Motor neuron (in vitro differentiated cells): ENCODE measurements around the gene PCDH9. TPM values are rescaled to one million over a fixed set of nuclear protein-coding genes. Genes with fewer than 3 reads are reported as not detected.

ENCODE experiments used
- ATAC-seq, 8 experiments: fragments of 200-7000 bp; cut with Tn5 transposase; replicated peaks in 6 of 8; 2 replicates each; pipeline ENCODE4 v1.8.0; 2021; ENCODE audit warnings: mild to moderate bottlenecking in 8 of 8, moderate library complexity in 8 of 8
- H3K27ac ChIP-seq, 2 donors: fragments of 250-450 bp; sonication (Bioruptor Pico); 2 replicates each; pipeline ENCODE4 v1.9.0; 2021; ENCODE audit warnings: antibody characterized with exemption in 2 of 2, mild to moderate bottlenecking in 2 of 2, moderate library complexity in 1 of 2
- H3K4me1 ChIP-seq, 2 donors: fragments of 250-450 bp; sonication (Bioruptor Pico); replicated peaks in 1 of 2; 2 replicates each; pipeline ENCODE4 v1.6.1; 2021; ENCODE audit warnings: antibody characterized with exemption in 2 of 2, mild to moderate bottlenecking in 2 of 2, moderate library complexity in 1 of 2
- H3K4me3 ChIP-seq, 5 donors: fragments of 250-450 bp; sonication (Bioruptor Pico); 2 replicates each; pipeline ENCODE4 v1.9.0; 2021; ENCODE audit warnings: antibody characterized with exemption in 5 of 5, mild to moderate bottlenecking in 5 of 5, moderate library complexity in 4 of 5
- WGBS, 10 experiments: fragments of 450-650 bp; shearing (Covaris generic); methylation state at CpG; one replicate each; pipeline ENCODE4 v1.0.0; 2022; 5-methylcytosine and 5-hydroxymethylcytosine counted together
- in situ Hi-C, 9 experiments: fragments of 400-800 bp; cut with MboI; loops; one replicate each; pipeline ENCODE4 v1.15.0; 2021; ENCODE audit warnings: low sequenced_read_pairs in 9 of 9, low pct_unique_long_range_greater_than_20kb in 2 of 9; ENCODE audit not compliant: unreplicated experiment in 9 of 9
- total RNA-seq, 8 experiments: library from RNA; unstranded; fragments of 300-600 nt; gene quantifications; 2 replicates each; pipeline versions ENCODE4 v1.2.3 to v1.2.4, GENCODE V29; 2022

PCDH9 gene
- total RNA-seq, 8 experiments from 2014 or later = 0.51 to 201 (median 64.7) TPM

DNA sequence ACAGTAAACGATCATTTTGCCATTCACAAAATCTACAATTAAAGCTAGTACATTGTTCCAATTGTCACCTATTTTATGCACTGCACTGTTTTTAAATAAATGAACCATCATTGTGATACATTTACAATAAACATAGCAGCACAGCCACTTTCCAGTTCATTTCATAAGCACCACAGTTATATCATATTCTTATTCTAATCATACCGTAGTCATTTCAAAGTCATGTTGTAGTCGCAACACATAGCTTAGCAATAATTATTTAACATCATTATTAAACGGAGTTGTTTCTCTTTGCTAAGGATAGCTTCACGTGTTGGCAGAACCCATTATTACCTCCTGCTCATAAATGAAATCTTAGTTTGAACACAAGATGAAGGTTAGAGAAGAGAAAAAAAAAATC is 2.2 kb upstream of the PCDH9 start:
- in situ Hi-C loops = loop anchor here in 1 of 9 experiments (25.0 kb wide), 1 partner anchor 1570 kb away; no protein-coding TSS in a partner anchor
- 69 to 98% (median 84%) methylated on average over 2 to 5 of the region's 5 CpGs for WGBS, 10 experiments
- H3K4me1 ChIP-seq = peaks cover 0 to 9% of the 10 kb centered on the region in 2 donors
- ATAC-seq = no peak
- no peak overlapping the region for H3K4me3 ChIP-seq
- H3K27ac ChIP-seq = no peak overlapping the region

DNA sequence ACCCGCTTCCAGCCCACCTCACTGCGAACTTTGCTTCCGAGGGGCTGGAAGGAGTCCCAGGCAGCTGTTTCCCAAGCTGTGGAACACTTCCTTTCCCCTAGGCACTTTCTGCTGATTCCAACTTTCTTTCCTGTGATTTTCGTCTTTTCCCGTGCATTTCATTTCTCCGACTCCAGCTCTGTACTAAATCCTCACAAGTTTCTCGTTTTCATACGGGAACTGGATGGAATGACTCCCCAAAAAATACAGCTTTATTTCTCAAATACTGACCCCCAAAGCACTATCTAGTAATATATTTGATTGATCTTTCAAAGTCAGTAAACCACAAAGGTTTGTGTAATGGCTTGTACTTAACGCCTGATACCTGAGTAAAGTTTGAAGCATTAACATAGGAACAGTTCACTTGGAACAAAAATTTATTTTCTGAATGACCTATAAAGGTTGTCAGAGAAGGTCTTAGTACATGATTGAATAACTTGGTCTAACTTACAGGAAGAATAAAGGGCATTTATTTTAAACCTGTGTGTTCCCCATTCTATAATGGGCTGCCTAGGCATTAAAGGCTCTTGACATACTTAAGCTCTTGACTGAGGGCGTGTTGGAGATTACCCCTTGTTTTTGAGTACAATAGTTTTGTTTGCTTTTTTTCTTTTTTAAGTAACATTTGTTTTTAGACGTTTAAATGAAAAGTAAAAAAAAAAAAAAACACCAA is 1.3 kb upstream of the PCDH9 start:
- peak overlapping the region; percentile 44 to 67 for H3K27ac ChIP-seq
- in situ Hi-C loops = loop anchor here in 1 of 9 experiments (25.0 kb wide), 1 partner anchor 1569 kb away; no protein-coding TSS in a partner anchor
- ATAC-seq = no peak
- H3K4me1 ChIP-seq = peaks cover 0 to 9% of the 10 kb centered on the region in 2 donors
- WGBS, 10 experiments = 0 to 9% (median 4%) methylated on average over 3 to 11 of the region's 11 CpGs
- peak overlapping the region; percentile 49 to 81 (median 58) for H3K4me3 ChIP-seq

DNA sequence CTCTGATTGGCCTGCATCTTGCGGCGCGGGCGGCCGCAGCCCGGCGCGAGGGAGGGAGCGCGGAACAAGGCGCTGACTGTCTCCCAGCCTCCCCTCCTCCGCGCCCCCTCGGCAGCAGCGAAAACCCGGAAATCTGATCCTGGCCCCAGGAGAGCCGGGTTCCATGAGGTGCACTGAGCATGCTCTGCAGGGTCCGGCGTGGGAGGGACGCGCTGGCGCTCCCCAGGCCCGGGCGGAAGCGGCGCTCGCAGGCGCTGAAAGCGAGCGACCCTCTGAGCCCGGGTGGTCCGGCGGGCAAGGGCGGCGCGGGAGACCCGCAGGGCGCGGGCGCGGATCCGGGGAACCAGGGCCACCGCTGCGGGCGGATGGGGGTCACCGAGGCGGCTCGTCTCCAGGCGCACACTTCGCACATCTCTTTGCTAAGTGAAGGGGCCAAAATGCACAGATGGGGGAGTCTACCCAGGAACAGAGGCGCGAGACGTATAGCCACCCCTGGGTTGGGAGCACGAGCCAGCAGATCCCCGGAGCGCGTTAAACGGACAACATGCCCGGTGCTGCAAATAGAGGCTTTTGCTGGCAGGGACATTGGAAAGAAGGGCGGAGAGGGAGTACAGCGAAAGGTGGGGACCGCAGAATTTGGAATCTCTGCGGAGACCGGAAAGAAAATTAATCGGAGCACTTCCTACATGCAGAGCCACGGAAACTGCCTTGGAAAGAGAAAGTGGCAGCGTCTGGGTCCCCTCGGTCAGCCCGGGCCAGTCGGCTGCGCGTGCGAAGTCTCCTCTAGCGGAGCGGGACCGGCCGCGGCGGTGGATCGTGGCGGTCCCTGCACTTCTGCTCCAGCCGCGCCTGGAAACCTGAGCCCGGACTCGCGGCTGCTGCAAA is 510 bp upstream of the PCDH9 start:
- H3K4me3 ChIP-seq = peak overlapping the region; percentile 49 to 81 (median 58)
- ATAC-seq = peak; percentile 84 to 94 (median 94)
- 0 to 10% (median 1%) methylated on average over 3 to 25 of the region's 86 CpGs; no CpG with 5 or more reads in 5 of the 10 experiments for WGBS, 10 experiments
- H3K4me1 ChIP-seq = peaks cover 0 to 9% of the 10 kb centered on the region in 2 donors
- in situ Hi-C loops = loop anchor here in 1 of 9 experiments (25.0 kb wide), 1 partner anchor 1568 kb away; no protein-coding TSS in a partner anchor
- H3K27ac ChIP-seq = peak overlapping the region; percentile 44 to 67

DNA sequence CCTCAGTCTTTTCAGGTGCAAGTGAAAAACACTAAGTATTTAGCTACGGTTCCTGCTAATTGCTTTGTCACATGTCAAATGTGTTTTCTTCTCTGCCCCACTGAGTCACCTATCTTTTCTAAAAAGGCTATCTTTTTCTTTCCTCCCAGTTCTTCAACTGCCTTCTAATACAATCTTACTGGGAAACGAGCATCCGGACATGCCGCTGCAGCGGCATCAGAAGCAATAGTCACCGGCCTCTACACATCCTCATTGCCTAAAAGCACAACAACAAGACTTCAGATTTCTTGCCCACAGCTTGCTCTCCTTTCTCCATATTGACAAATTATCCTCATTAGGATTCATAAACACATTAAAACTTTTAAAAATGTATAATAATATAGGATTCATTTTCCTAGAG is 1.2 kb downstream of the PCDH9 start:
- Histone ChIP-seq H3K4me3 (peak overlapping the region; percentile 49 to 81 (median 58)), H3K27ac (no peak overlapping the region), H3K4me1 (peaks cover 0 to 11% of the 10 kb centered on the region in 2 donors)
- no peak for ATAC-seq
- WGBS, 10 experiments = 2 to 32% (median 8%) methylated on average over 2 to 6 of the region's 6 CpGs; no CpG with 5 or more reads in 1 of the 10 experiments
- in situ Hi-C loops = loop anchor here in 1 of 9 experiments (25.0 kb wide), 1 partner anchor 1567 kb away; no protein-coding TSS in a partner anchor

DNA sequence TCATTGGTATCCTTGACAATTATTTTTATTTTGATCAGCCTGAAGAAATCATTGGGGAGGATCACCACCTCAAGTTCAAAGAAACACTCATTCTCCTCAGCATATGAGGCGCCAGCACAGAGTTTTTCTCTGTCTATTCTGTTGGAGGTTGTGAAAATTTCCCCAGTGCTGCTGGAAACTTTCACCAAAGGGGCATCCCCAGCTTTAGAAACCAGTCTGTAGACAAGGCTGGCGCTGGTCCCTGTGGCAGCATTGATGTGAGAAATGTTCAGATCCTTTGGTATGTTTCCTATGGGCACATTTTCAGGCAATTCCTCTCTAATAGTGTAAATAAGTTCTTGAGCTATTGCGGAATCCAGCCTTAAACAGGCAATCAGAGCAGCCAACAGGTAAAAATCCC is 2.1 kb downstream of the PCDH9 start:
- peaks cover 0 to 15% of the 10 kb centered on the region in 2 donors for H3K4me1 ChIP-seq
- peak overlapping the region; percentile 49 to 81 (median 58) for H3K4me3 ChIP-seq
- H3K27ac ChIP-seq = no peak overlapping the region
- in situ Hi-C loops = loop anchor here in 1 of 9 experiments (25.0 kb wide), 1 partner anchor 1566 kb away; no protein-coding TSS in a partner anchor
- ATAC-seq = no peak
- WGBS, 10 experiments = 57 to 100% (median 86%) methylated on average over 1 to 3 of the region's 3 CpGs

DNA sequence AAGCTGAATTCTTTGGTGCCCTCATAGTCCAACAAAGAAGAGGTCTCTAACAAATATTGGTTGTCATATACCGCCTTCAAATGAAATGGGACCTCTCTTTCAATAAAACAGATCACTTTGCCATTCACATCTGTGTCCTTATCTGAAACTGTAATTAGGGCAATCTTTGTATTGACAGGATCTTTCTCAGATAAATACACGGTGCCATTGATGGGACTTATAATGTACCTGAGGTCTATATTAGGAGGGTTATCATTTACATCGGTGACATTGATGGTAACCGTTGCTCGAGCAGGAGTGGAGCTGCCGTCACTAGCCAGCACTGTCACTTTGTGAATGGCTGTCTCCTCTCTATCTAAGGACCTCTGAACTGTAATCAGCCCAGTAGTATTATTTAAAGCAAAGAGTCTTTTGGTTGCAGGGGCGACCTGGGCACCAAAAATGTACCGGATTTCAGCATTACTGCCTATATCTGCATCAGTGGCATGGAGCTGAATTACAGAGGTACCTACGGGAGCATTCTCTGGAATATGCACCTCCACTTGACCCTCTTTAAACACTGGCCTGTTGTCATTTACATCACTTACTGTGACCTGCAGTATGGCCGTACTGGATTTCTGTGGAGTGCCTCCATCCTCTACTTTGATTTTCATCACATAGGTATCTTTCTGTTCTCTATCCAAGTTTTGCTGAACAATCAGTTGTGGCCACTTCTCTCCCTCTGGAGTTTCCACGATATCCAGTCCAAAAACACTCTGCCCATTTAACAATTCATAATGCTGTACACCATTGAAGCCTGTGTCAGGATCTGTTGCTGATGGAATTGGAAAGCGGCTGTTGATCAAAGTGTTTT is 2.8 kb downstream of the PCDH9 start:
- in situ Hi-C loops = loop anchor here in 1 of 9 experiments (25.0 kb wide), 1 partner anchor 1565 kb away; no protein-coding TSS in a partner anchor
- 57 to 100% (median 83%) methylated on average over 1 to 12 of the region's 12 CpGs; no CpG with 5 or more reads in 1 of the 10 experiments for WGBS, 10 experiments
- no peak overlapping the region for H3K27ac ChIP-seq
- peaks cover 0 to 13% of the 10 kb centered on the region in 2 donors for H3K4me1 ChIP-seq
- H3K4me3 ChIP-seq = peak overlapping the region; percentile 49 to 81 (median 58)
- ATAC-seq = no peak

DNA sequence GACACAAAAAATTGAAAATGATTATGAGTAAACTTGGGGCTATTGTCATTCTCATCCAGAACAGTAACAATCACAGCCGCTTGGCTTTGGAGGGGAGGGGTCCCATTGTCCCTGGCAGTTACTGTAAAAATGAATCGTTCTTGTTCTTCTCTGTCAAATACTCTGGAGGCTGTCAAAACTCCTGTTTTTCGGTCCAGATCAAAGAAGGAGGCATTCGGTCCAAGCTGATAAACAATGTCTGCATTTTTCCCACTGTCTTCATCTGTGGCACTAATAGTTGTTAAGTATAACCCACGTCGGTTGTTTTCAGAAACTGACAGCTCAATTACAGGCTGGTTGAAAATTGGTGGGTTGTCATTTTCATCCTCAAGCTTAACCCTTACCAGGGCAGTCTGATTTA is 3.4 kb downstream of the PCDH9 start:
- ATAC-seq = no peak
- Histone ChIP-seq H3K4me1 (peaks cover under 1 to 13% of the 10 kb centered on the region in 2 donors), H3K27ac (no peak overlapping the region), H3K4me3 (peak overlapping the region; percentile 49 to 81 (median 58))
- 17 to 100% (median 75%) methylated on average over 1 to 6 of the region's 6 CpGs; no CpG with 5 or more reads in 1 of the 10 experiments for WGBS, 10 experiments
- in situ Hi-C loops = loop anchor here in 1 of 9 experiments (25.0 kb wide), 1 partner anchor 1564 kb away; no protein-coding TSS in a partner anchor

DNA sequence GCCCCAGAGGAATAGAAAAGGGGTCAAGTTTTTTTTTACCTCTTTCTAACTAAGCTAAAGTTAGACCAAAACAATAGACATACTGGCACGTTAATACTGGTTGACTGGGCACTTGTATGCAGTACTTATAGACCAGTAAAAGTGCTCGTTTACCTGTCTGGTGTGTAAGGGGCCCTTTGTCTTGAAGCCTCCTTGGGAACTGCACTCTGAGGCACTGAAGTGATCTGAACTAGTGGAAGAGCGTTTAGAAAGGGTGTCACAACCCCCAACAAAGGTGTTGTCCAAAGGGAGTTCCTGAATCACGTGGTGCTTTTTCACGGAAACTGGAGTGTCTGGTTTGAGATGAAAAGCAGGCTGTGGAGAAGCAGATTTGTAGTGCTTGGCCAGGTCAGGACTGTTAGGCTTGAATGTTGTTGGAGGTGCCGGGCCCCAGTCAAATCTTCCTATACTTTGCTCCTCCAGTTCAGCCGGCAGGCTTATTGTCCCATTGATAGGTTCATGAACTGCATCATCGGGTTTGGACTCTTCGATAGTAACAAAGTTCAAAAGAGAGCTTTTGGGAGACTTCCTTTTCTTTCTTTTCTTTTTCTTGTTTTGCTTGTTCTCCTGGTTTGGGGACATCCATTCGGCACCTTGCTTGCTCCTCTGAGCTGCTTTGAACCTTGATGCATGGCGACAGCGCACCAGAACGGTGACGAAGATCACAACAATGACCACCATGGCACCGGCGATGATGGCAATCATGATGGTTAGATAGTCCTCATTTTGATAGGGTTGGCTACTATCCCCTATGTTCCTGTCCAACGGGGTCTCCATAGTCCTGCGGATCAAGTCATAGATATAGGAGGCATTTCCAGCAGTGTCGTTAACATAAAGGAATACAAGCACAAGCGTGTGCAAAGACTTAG is 4.6 kb downstream of the PCDH9 start:
- Histone ChIP-seq H3K4me1 (peaks cover 4 to 21% of the 10 kb centered on the region in 2 donors), H3K4me3 (peak overlapping the region; percentile 29 to 81 (median 49)), H3K27ac (no peak overlapping the region)
- in situ Hi-C loops = loop anchor here in 1 of 9 experiments (25.0 kb wide), 1 partner anchor 1563 kb away; no protein-coding TSS in a partner anchor
- no peak for ATAC-seq
- WGBS, 10 experiments = 25 to 94% (median 76%) methylated on average over 1 to 16 of the region's 20 CpGs

DNA sequence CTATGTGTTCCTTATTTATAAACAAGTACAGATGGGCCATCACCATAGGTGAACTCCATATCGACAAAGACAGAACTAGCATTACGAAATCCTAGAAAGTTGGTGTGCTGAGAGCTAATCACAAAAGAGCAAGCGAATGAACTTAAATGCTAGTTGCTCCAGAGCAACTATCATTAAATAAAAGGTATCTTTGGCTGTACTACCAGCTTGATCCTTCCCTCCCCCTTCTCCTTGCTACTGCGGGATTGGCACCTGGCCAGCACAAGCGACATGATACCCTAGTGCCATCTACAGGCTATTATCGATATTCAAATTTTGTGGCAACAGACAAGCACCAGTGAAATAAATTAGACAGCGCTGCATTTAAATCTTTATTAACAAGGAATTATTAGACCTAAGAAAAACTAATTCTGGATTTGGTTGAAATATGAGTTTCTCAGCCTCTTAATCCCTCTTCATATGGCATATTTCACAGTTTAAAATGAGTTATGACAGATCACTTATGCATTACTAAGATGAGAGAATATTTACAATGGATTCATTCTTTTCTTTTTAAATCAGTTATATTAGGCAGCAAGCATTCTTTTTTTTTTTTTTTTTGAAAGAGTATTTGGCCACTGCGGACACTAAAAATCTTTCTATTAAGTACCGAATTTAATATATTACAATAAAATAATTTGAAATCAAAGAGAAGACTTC is 5.8 kb downstream of the PCDH9 start:
- peaks cover 4 to 26% of the 10 kb centered on the region in 2 donors for H3K4me1 ChIP-seq
- peak; percentile 40 to 82 (median 78) for ATAC-seq
- H3K27ac ChIP-seq = no peak overlapping the region
- whole genome bisulfite sequencing, 10 experiments = 6 to 52% (median 28%) methylated on average over 3 to 9 of the region's 9 CpGs
- H3K4me3 ChIP-seq = peak overlapping the region; percentile 25 to 81 (median 32)
- in situ Hi-C loops = loop anchor here in 2 of 9 experiments (25.0 kb wide), 3 partner anchors 137 to 1562 kb away; no protein-coding TSS in a partner anchor

DNA sequence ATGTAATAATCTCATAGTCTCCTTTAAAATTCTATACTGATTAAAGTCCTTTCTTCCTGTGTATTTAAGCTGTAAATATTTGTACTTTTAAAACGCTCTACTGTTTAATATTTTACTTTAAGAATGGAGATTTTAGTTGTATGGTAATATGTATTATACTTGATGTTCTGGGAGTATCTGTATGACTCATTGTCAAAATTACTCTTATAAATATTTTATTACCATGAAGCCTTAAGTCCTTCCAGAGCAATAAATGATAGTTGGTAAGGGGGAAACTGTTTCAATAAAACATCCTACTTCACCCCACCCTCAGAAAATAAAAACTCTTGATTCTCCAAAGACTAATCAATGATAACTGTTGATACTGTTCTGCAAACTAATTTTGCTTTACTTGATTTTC is 6.4 kb downstream of the PCDH9 start:
- peak in 4 of 8 experiments; percentile 3 to 20 (median 4) for ATAC-seq
- peaks cover 4 to 31% of the 10 kb centered on the region in 2 donors for H3K4me1 ChIP-seq
- in situ Hi-C loops = loop anchor here in 2 of 9 experiments (25.0 kb wide), 3 partner anchors 136 to 1561 kb away; no protein-coding TSS in a partner anchor
- H3K27ac ChIP-seq = no peak overlapping the region
- H3K4me3 ChIP-seq = peak overlapping the region; percentile 25 to 81 (median 32)
- 0 to 100% (median 60%) methylated on average over 1 of the region's 1 CpG; no CpG with 5 or more reads in 1 of the 10 experiments for WGBS, 10 experiments
